ENCODE data around the gene GHRL.

Gene GHRL

DNA sequence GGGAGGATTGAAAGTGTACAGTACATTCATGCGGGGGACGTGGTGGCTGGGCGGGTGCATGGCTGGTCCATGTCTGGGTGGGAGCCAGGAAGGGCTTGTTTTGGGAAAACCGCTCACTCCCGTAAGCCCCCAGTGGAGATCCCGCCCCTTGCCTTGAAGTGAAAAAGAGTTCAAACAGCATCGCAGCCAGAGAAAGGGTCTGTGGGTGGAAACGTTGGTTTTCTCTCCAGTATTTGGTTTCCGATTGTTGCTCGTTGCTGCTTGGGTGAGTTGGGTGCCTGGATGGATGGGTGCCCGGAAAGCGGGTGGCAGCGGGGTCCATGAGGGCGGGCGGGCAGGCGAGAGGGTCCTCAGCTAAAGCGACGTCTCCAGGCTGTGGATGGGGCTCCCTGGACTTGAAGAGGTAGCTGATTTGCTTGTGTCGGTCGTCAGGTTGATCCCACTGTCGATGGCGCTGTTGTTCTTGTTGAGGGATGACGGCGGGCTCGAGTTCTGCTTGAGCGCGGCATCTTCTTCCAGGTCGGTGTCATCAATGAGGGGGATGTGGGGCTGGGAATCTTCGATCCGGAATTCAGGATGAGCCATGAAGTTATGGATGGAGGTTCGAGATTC is 35.8 kb upstream of the GHRL start:
- DNase-seq (ENCODE audit: low read depth in 3 of 3, low spot score in 1 of 3), result no peak

DNA sequence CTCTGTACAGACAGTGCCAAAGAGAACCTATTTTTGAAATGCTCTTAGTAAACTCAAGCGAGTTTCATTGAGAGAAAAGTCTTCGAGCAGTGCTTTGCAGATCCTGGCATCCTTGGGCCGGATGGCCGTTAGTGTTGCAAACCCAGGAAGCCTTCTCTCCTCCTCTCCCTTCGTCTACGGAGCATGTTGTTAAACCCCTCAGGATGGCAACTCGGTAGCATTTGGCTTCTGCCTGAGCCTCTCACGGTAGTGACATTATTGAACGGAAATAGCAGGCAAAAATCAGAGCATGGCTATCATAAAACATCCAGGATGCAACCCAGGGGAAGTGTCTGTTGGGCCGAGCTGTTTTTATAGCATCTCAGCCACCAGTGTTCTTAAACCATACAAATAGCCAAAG is 34.8 kb upstream of the GHRL start:
- DNase-seq (ENCODE audit: low read depth in 3 of 3, low spot score in 1 of 3), result no peak

DNA sequence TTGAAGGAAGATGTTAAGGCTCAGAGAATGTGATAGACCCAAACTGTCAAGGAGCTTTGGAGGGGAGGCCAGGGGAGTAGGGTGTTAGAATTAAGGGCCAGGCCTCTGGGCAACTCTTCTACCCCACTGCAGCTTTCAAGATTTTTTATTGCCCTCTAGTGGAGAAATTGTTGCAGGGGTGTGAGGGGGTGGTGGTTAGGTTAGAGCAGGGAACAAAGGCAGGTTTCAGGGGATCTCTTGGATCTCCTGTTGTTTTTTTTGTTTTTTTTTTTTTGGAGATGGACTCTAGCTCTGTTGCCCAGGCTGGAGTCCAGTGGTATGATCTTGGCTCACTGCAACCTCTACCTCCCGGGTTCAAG is 29.6 kb upstream of the GHRL start:
- no peak for DNase-seq (ENCODE audit: low read depth in 3 of 3, low spot score in 1 of 3)

DNA sequence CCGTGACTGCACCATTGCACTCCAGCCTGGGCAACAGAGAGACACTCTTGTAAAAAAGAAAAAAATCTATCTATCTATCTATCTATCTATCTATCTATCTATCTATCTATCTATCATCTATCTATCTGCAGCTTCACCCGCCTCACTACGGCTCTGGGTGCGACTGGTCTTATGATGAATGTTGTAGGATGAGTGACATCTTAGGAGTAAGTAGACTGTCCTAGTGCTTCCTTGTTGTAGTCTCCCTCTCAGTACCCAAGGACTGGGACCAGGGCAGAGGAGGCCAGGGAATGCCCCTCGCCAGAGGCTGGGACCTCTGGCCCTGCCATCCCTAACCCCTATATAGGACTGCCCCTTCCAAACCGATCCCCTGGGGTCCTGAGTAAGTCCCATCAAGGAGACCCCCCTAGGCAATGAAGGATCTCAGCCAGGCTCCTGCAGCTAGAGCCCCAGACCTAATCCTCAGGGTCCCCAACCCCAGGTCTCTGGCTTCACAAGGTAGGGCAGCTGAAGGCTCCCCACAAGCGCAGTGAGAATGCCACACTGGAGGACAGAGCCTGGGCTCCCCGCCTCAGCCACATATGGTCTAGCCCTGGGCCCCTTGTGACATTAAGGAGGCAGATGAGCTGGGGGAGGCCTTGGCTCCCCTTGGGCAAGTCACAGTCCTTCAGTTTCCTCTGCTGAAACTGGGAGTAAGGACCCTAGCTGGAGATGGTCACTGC is 29.0 kb upstream of the GHRL start:
- DNase-seq (ENCODE audit: low read depth in 3 of 3, low spot score in 1 of 3), result no peak

DNA sequence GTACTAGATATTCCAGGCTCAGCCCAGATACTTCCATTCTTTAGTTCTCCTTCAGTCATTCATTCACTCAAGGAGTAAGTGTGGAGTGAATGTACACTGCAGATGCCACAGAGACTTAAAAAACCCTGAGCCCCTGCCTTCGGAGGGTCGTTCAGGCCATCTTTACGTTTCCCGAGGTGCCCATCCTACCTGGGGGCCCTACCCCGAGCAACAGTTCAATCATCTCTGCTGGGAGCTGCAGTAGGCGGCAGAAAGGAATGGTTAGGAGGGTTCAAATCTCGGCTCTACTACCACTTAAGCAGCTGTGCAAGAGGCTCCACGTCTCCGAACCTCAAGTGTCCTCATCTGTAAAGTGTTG is 27.6 kb upstream of the GHRL start:
- DNase-seq (ENCODE audit: low read depth in 3 of 3, low spot score in 1 of 3), result no peak

DNA sequence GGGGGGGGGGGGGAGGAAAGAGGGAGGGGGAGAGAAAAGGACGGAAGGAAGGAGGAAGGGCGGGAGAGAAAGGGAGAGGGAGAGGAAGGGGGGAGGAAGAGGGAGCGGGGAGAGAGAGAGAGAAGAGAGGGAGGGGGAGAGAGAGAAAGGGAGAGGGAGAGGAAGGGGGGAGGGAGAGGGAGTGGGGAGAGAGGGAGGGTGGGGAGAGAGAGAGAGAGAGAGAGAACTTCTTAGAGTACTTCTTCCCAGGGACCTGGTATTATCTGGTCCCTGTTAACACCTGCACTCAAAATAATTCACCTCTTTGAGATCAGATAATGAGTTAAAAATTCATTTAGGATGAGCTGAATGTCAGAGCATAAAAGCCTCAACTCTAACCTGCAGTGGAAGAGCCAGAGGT is 27.1 kb upstream of the GHRL start:
- no peak for DNase-seq (ENCODE audit: low read depth in 3 of 3, low spot score in 1 of 3)

DNA sequence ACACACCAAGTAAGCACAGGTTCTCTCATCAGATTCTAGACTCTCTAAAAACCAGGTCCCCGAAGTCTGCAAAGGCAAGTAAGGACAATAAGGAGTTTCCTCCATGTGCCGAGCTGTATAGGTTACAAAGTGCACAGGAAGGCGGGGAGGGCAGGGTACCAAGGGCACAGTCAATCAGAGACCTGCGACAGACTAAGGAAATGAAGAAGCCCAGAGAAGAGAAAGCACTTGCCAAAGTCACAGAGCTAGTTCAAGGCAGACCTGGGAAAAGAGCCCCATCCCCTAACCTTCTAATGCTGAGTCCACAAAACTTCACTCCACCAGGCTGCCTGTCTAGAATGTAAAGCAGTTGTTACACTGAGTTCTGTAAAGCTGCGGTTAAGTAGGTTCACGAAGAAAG is 26.5 kb upstream of the GHRL start:
- DNase-seq (ENCODE audit: low read depth in 3 of 3, low spot score in 1 of 3), result no peak

DNA sequence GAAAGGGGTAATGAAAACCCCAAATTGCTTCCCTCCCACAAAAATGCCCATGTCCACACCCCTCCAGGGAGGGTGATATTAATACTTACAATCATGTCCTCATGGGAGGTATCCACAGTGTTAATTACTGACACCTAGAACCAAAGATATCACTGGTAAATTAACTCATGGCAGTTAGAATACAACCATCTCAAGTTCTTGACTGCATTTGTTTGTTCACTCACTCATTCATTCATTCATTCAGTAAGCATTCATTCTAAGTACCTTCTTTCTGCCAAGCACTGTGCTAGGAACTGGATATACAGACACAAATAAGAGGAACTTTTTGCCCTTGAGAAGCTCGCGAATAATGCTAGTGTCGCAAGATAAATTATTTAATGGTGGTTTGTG is 25.2 kb upstream of the GHRL start:
- no peak for DNase-seq (ENCODE audit: low read depth in 3 of 3, low spot score in 1 of 3)

DNA sequence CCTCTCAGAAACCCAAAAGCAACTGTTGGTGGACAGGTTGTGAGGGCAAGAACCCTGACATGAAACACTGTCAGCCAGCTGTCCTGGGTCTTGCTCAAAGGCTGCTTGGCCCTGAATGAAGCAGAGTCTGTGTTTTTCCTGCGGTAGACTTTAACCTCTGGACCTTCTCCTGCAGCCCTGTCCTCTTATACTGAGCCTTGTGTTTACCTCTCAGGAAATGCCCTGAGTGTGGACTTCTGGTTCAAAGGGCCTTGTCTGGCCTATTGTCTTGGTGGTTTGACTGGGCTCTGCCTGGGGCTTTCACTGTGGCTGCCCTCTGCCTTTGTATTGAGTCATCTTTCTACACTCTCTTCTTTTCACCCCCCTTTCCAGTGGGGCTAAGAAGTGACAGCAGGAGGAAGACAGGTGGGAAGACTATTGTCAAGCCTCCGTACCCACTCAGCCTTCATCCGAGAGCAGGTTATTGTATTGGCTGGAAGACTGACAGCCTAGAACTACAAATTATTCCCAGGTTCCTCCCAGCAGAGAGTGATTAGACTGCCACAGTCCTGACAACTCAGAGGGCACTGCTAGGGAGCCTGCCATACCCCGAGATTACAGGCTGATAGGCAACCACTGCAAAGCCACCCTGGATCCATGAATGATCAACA is 24.7 kb upstream of the GHRL start:
- DNase-seq (ENCODE audit: low read depth in 3 of 3, low spot score in 1 of 3), result no peak

DNA sequence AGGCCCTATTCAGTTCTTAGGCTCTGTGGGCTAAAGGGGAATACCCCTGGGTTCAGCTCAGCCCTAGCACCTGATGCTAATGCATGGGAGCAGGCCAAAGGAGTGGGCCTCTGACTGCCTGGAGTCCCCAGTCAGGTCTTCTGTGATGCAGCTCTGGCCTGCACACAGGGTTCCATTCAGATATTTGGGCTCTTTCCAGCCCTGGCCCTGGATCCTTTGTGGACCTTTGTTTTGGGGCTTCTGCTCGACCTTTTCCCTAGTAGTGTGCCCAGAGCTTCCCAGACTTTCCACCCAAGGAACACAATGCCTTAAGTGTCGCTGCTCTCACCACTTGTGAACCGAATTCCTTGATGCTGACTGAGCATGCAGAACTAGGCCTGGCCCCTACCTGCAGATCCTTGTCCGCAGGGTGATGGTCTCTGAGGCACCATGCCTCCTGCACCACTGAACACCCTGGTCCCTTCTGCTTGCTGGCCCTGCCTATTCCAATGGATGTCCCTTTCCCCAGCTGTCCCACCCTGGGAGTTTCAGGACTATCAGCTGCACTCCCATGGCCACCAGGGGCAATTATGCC is 23.1 kb upstream of the GHRL start:
- DNase-seq (ENCODE audit: low read depth in 3 of 3, low spot score in 1 of 3), result no peak

DNA sequence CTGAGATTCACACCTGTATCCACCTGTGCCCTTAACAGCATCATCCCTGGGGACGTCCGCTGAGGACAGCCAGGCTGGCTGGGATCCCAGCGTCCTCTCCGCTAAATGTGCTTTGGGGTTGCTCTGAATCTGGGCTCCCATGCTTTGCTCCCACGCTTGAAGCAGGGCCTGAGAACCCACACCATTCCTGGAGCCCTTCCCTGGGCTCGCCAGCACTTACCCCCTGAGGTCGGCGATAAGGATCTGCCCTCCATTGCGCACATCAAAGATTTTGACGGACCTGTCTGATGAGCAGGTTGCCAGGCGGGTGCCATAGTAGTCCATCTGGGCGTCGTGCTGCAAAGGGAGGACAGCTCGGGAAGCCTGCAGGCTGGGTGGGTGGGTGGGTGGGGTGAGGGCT is 22.4 kb upstream of the GHRL start:
- DNase-seq (ENCODE audit: low read depth in 3 of 3, low spot score in 1 of 3), result no peak

DNA sequence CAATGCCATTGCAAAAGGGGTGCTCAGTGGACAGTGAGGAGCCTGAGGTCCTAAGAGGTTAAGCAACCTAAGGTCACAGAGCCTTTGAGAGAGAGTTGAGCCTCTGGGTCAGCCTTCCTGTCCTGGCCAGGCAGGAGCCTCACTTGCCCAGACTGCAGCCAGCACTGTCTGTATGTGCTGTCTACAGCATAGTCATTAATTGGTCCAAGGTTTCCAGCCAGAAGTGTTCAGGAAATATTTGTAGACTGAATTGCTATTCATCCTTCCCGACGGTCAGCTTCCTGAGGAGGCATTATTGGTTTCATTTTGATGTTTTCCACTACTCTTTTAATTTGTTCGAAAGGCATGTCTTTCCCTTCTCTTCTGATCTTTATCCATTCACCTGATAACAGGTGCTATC is 20.1 kb upstream of the GHRL start:
- DNase-seq (ENCODE audit: low read depth in 3 of 3, low spot score in 1 of 3), result no peak

DNA sequence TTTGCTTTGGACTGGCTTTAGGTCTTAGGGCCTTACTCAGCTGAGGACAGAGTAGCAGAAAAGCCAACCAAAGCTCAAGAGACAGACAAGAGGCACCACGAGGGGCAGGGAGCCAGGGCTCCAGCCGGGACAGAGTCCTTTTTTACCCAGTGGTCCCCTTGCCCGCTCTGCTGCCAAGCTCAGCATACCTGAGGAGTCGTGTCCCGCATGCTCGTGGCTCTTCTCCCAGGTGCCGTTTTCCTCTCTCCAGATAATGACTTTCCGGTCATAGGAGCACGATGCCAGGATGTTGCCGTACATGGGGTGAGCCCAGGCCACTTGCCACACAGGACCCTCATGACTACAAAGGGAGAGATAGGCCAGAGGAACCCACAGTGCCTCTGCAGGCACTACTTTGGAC is 19.6 kb upstream of the GHRL start:
- DNase-seq (ENCODE audit: low read depth in 3 of 3, low spot score in 1 of 3), result no peak

DNA sequence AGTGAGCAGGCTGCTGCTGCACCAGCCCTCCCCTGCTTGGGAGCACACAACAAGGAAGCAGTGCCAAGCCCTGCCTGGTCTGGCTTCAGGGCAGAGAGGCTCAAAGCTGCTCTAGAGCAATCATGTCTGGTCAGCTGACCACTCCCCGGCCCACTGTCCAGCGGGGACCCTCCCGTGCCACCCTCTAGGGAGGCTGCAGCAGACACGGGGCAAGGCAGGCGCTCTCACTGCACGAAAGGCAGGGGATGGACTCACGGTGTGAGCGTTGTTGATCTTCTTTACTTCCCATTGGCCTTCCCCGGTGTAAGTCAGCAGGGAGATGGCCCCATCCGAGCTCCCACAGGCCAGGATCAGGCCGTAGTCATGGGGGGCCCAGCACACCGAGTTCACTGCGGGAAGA is 19.0 kb upstream of the GHRL start:
- no peak for DNase-seq (ENCODE audit: low read depth in 3 of 3, low spot score in 1 of 3)

DNA sequence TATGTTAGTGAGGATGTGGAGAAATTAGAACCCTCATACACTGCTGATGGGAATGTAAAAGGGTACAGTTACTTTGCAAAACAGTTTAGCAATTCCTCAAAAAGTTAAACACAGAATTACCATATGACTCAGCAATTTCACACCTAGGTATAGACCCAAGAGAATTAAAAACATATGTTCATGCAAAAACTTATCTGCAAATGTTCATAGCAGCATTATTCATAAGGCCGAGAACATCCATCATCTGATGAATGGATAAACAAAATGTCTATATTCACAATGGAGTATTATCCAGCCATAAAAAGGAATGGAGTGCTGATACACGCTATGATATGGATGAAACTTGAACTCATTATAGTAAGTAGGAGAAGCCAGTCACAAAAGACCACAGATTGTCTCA is 17.8 kb upstream of the GHRL start:
- DNase-seq (ENCODE audit: low read depth in 3 of 3, low spot score in 1 of 3), result no peak

DNA sequence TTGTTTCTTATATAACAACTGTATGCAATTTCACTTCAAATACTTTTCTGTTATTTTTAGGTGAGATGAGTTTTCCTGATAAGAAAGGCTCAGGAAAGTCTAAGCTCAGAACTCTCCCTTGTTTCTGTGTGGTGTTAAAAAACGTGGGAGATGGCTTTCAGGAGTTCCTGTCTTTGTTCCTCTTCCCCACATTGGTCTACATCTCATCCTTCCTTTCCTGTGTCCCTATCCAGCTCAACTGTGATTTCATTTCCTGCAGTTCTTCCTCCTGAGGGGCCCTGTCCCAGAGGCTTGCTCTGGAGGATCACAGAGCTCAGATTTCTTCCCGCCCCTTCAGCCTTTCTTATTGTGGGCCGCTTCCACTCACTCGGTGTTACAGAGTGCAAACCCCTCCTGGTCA is 17.0 kb upstream of the GHRL start:
- DNase-seq (ENCODE audit: low read depth in 3 of 3, low spot score in 1 of 3), result no peak

DNA sequence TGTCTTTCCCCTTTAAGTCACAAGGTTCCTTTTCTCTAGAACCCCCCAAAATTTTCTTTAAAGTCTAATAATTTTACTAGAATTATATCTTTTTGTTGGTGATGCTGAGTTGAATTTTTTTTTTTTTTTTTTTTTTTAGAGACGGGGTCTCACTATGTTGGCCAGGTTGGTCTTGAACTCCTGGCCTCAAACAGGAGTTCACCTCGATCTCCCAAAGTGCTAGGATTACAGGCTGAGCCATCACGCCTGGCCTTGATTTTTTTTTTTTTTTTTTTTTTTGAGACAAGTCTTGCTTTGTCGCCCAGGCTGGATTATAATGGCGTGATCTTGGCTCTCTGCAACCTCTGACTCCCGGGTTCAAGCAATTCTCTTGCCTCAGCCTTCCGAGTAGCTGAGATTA is 15.9 kb upstream of the GHRL start:
- no peak for DNase-seq (ENCODE audit: low read depth in 3 of 3, low spot score in 1 of 3)

DNA sequence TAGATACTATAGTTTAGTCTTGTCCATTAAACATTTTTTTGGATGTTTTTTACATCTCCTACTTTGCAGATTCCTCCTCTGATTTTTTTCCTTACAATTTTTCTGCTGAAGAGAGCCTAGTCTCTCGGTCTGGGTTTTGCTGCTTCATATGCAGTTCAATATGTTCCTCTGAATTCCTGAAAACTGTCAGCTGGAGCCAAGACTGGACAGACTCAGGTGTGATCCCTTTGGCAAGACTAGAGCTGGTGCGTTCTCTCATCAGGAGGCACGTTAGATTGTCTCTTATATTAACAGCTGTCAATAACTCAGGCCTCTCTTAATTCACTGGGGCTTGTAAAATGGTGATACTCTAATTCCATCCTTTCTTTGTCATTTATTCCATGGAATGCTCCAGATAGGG is 13.4 kb upstream of the GHRL start:
- DNase-seq (ENCODE audit: low read depth in 3 of 3, low spot score in 1 of 3), result no peak

DNA sequence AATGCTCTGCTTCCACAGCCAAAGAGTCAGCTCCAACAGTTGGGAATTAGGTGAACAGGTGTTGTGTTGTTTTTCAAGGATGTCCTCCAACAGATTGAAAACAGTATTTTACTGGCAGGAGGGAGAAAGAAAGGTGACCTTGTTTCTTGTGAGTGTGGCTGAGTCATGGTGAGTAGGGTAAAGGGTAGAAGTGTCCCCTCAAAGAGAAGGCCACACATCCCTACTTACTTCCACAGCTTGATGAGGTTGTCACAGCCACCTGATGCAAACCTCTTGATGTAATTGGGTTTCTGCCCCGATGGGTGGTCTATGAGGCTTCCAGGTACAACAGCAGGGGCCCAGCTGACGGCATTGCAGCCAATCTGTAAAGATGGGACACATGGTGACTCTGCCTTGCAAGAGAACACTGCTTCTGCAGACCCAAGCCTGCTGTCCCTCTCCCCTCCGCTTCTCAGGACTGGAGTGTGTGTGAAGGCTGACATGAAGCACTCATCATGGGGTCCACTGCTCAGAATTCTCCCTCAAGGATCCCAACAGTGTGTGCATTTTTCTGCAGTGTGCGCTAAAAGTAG is 12.7 kb upstream of the GHRL start:
- DNase-seq (ENCODE audit: low read depth in 3 of 3, low spot score in 1 of 3), result no peak

DNA sequence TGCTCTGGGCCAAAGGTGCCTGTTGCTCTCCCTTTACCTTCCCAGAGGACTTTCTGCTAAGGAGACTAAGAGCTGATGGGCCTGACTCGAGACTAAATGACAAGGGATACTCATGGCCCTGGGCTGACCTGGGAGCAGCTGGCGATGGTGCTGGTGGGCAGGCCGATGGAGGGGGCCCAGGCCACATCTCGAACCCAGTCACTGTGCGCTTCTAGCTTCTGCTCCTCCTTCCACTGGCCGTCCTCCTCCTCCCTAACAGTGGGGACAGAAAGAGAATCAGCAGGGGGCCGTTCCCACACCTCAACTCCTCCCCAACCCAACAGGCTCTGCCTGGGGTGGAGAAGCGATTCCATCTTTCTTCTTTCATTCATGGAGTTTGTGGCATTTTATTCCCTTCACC is 12.2 kb upstream of the GHRL start:
- DNase-seq (ENCODE audit: low read depth in 3 of 3, low spot score in 1 of 3), result no peak

DNA sequence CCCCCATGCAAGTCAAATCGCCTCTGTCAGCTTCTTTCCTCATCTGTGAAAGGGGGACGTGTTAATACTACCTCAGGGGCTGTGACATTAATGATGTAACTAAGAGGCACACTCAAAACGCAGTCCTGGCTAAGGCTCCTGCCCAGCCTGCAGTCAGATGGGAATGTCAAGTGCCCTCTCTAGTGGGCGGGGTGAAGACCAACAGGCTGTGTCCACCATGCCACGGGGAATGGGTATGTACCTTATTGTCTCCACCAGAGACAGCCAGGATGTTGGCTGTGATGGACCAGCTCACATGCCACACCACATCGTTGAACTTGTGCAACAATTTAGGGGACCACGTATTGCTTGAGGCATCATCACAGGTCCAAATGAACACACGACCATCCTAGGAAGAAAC is 11.0 kb upstream of the GHRL start:
- no peak for DNase-seq (ENCODE audit: low read depth in 3 of 3, low spot score in 1 of 3)

DNA sequence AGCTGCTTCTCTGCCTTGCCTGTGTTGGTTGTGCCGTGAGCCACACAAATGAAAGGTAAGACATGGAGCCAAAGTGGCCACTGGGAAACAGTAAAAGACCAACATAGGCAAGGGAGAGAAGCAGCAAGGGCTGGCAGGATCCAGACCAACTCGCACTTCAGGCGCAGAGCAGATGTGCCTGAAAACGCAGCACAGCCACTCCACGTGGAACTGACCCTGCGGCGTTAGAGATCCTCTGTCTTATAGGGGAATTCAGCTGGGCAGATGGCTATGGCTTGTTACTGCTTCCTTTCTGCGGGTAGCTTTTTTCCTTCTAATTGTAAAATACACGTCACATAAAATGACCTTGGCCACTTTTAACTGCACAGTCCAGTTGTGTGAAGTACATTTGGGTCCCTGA is 10.4 kb upstream of the GHRL start:
- DNase-seq (ENCODE audit: low read depth in 3 of 3, low spot score in 1 of 3), result no peak
